CD4-positive, alpha-beta T cell treated with Interleukin-4 for 4 hours (primary cell): ENCODE results near the gene GPC2.
"Not testable (repeated sequence)": the region's sequence is repeated elsewhere in the genome, so short reads cannot be mapped to it uniquely, and the experiment has no call there.

Experiments
- DNase-seq: peaks from one replicate; pipeline ENCODE4 v3.0.0-alpha.2; 2020

The GPC2 gene

DNA sequence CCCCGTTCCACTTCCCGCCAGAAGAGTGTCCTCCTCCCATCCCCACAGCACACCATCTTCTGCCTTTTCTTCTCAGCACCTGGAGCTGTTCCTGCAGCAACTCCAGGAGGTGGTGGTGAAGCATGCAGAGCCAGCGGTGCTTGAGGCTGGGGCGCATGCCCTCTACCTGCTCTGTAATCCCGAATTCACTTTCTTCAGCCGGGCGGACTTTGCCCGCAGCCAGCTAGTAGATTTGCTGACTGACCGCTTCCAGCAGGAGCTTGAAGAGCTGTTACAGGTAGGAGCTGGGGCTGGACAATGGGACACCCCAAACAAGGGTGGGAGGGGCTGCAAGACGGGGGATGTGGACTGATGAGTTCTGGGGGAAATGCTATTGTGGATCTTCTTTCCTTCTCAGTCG lies 23.5 kb upstream of the GPC2 start:
- DNase-seq: no peak

DNA sequence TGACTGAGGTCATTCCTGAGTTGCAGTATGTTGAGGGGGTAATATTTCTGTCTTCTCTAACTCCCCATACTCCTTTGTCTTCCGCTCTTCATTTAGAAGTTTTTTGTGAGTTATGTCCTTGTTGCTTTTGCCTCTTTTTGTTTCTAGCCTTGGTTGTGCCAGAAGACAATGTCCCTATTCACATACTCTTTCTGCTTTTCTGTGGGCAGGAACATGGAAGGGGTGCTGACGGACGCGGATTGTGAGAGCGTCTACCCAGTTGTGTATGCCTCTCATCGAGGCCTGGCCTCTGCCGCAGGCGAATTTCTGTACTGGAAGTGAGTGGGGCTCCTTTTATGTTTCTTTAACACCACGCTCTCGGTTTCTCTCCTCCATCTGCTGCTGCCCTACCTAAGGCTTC lies 21.1 kb upstream of the GPC2 start:
- no peak for DNase-seq

GRCh38 chr7:100195901-100196322 lies 18.7 kb upstream of the GPC2 start:
- not testable (repeated sequence) for DNase-seq

DNA sequence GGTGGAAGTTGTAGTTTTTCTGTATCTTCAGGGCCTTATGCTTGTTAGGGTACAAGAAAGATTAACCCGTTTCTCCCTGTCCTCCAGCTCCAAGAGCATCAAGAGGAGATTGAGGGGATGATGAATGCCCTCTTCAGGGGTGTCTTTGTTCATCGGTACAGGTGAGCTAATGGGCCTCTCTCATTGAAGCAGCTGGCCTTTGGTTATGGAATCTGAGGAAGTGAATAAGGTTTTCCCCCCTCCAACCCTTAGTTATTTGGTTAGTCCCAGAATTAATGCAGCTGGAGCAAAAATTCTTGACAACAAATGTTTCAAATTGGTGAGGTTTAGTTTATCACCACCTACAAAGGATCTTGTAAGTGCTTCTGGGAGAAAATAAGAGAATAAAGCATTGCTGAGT lies 18.0 kb upstream of the GPC2 start:
- DNase-seq: no peak

- DNase-seq: no peak
Measured at GRCh38 chr7:100192969-100193368, 15.8 kb upstream of the GPC2 start.

DNA sequence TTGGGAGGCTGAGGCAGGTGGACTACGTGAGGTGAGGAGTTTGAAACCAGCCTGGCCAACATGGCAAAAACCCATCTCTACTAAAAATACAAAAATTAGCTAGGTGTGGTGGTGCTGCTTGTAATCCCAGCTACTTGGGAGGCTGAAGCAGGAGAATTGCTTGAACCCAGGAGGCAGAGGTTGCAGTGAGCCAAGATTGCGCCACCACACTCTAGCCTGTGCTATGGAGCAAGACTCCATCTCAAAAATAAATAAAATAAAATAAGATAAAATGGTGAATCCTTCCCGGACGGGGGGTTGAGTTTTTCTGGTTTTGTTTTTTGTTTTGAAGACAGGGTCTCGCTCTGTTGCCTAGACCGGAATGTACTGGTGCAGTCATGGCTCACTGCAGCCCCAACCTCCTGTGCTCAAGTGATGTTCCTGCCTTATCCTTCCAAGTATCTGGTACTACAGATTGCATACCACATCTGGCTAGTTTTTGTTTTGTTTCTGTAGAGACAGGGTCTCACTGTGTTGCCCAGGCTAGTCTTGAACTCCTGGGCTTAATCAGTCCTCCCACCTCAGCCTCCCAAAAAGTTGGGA lies 15.2 kb upstream of the GPC2 start:
- DNase-seq: not testable (repeated sequence)

DNA sequence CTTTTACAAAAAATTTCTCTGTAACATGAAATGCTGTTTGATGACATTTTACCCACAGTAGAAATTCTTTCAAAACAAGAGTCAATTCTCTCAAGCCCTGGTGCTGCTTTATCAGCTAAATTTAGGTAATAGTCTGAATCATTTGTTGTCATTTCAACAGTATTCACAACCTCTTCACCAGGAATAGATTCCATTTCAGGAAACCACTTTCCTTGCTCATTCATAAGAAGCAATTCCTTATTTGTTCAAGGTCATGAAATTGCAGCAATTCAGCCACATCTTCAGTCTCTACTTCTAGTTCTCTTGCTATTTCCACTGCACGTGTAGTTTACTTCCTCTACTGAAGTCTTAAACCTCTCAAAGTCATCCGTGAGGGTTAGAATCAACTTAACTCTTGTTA lies 14.6 kb upstream of the GPC2 start:
- DNase-seq: no peak

- DNase-seq: peak; percentile 68
Measured at GRCh38 chr7:100190048-100190711, 13.0 kb upstream of the GPC2 start.

GRCh38 chr7:100189061-100189460 lies 11.9 kb upstream of the GPC2 start:
- DNase-seq: no peak

GRCh38 chr7:100185726-100186125 lies 8.5 kb upstream of the GPC2 start:
- no peak for DNase-seq

GRCh38 chr7:100183090-100183489 lies 5.9 kb upstream of the GPC2 start:
- DNase-seq: not testable (repeated sequence)

DNA sequence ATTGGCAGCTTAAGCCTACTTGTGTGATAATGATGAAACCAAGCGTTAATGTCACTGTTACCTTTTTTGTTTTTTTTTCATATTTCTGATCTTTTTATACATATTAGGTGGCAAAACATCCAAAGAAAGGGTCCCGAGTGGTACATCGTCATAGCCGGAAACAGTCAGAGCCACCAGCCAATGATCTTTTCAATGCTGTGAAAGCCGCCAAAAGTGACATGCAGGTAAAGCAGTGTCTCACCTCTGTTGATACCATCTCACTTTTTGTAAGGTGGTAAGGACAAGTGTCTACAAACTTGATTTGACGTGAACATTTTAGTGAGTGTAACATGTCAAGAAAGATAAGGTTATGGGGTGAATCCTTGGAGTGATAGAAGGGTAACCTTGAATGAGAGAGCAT lies 5.4 kb upstream of the GPC2 start:
- peak; percentile 27 for DNase-seq

- DNase-seq: not testable (repeated sequence)
Measured at GRCh38 chr7:100180084-100180483, 2.9 kb upstream of the GPC2 start.

GRCh38 chr7:100176096-100177044 lies 811 bp downstream of the GPC2 start:
- DNase-seq: no peak

DNA sequence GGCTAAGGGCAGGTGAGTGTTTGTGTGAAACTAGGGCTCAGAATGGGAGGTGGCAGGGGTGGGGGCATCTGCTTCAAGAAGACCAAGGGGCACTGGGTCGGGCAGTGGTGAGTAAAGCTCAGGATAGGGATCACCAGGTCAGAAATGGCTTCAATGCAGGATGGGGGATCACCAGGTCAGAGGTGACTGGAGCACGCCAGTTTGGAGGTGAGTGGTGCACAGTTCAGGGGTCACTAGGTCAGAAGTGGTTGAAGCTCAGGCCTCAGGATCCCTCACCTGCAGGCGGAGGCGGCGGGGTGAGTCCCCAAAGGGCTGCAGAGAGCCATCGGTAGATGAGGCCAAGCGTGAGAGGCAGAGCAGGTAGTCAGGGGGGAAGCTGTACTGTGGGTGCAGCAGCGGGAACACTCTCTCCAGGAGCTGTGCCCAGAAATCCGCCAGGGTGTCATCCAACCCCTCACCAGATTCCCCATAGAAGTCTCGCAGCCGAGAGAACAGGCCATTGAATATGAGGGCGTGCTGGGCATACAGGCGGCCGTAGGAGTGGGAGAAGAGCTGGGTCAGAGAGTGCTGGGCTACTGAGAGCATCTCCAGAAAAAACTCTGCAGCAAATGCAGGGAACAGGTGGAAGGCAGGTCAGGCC lies 1.8 kb downstream of the GPC2 start:
- no peak for DNase-seq

- DNase-seq: no peak
Measured at GRCh38 chr7:100174582-100174981, 2.6 kb downstream of the GPC2 start.

GRCh38 chr7:100173806-100174495 lies 3.2 kb downstream of the GPC2 start:
- no peak for DNase-seq

DNA sequence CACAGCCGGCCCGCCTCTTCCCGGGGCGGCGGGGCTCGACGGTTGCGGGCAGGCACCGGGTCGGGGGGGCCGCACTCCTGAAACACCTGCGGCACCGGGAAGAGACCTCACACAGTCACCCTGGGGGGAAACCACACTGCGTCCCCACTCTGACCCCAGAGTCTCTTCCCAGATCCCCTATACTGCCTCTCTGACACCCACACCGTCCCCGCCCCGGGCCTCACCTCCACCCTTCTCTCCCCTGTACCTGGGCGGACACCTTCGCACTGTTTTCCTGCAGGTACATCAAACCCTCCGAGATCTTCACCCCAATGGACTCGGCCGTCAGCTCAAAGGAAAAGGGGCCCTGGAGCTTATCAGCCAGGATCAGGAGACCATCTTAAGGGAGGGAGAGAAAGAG lies 5.3 kb downstream of the GPC2 start:
- no peak for DNase-seq

GRCh38 chr7:100171087-100171681 lies 6.0 kb downstream of the GPC2 start:
- peak; percentile 29 for DNase-seq

- no peak for DNase-seq
Measured at GRCh38 chr7:100170101-100170897, 6.9 kb downstream of the GPC2 start.

DNA sequence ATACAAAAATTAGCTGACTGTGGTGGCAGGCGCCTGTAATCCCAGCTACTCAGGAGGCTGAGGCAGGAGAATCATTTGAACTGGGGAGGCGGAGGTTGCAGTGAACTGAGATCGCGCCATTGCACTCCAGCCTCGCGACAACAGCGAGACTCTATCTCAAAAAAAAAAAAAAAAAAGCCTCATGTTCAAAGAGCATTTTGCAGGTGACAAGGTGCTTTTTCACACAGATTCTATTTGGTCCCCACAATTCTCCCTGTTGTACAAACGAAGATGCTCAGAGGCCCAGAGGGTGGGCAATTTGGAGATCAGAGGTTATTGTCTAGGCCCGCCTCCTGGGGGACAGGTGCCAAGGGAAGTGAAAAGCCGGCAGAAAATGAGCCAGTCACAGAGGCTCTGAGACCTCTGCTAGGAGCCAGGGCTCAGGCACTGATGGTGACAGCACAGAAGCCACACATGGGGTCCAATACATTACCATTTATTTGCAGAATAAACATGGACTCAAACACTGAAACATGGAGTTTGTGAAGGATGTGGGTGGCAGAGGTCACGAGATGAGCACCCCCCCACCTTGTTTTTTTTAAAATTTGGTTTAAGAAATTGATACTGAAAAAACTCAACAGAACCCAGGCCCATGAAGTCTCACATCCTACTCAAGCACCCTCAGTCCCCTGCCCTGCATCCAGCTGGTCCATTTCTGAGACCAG lies 7.9 kb downstream of the GPC2 start:
- no peak for DNase-seq
